Panc1 (cell line): ENCODE data around the gene TAF15. TPM values are rescaled to one million over a fixed set of nuclear protein-coding genes. Genes with fewer than 3 reads are reported as not detected.

Source experiments
- ATAC-seq: fragments of 200-7000 bp; cut with Tn5 transposase; 2 replicates; pipeline ENCODE4 v1.9.1; 2020; ENCODE audit warnings: mild to moderate bottlenecking, moderate library complexity
- BruUV-seq: library from RNA; stranded (reverse); fragments of 400-500 nt; replicated peaks from 2 replicates; lab custom pipeline; 2021; lab: Mats Ljungman, UMichigan
- CTCF ChIA-PET: fragments of 300-600 bp; sonication (Branson Sonifier 250); formaldehyde crosslinking; loops from one replicate; lab custom pipeline; 2022; ENCODE audit warnings: antibody characterized with exemption; lab: Charles Lee
- POLR2A ChIA-PET: fragments of 300-600 bp; sonication (Branson Sonifier 250); formaldehyde crosslinking; loops from one replicate; lab custom pipeline; 2022; ENCODE audit warnings: antibody characterized with exemption; lab: Charles Lee
- DNase-seq: peaks from one replicate; pipeline ENCODE4 v3.0.0-alpha.2; 2010; ENCODE audit warnings: low read depth, low spot score
- H3K27ac ChIP-seq: 2 replicates; pipeline ENCODE4 v1.5.1; 2011; ENCODE audit warnings: mild to moderate bottlenecking, low read length, inconsistent platforms
- H3K27me3 ChIP-seq: fragments of 200-500 bp; sonication (Bioruptor generic); 2 replicates; pipeline ENCODE4 v1.6.0; 2014; ENCODE audit warnings: low read length, inconsistent platforms; ENCODE audit not compliant: control insufficient read depth, insufficient read depth
- H3K36me3 ChIP-seq: fragments of 200-500 bp; sonication (Bioruptor generic); 2 replicates; pipeline ENCODE4 v1.5.1; 2014; ENCODE audit warnings: inconsistent platforms, mild to moderate bottlenecking, low read length, moderate library complexity; ENCODE audit not compliant: control insufficient read depth, insufficient read depth
- H3K4me1 ChIP-seq: 2 replicates; pipeline ENCODE4 v1.5.1; 2011; ENCODE audit warnings: inconsistent platforms, mild to moderate bottlenecking, low read length, moderate library complexity; ENCODE audit not compliant: control insufficient read depth, insufficient read depth
- H3K4me3 ChIP-seq, 2 experiments: 2 replicates each; pipeline ENCODE4 v1.5.1; 2011 to 2012; ENCODE audit warnings: low read depth in 2 of 2, low read length in 2 of 2, mild to moderate bottlenecking in 2 of 2, inconsistent platforms in 1 of 2, moderate library complexity in 1 of 2
- H3K9me3 ChIP-seq: fragments of 200-500 bp; sonication (Bioruptor generic); 2 replicates; pipeline ENCODE4 v1.5.1; 2014; ENCODE audit warnings: low read depth, mild to moderate bottlenecking, inconsistent platforms, low read length, moderate library complexity; ENCODE audit not compliant: control insufficient read depth, insufficient read depth
- POLR2AphosphoS5 ChIP-seq: IDR thresholded peaks from 2 replicates; pipeline ENCODE4 v1.6.1; 2012; ENCODE audit warnings: mild to moderate bottlenecking, low read depth, low read length, moderate library complexity
- SIN3A ChIP-seq: IDR thresholded peaks from 2 replicates; pipeline ENCODE4 v1.6.1; 2012; ENCODE audit warnings: low read depth, mild to moderate bottlenecking, low read length, moderate library complexity, borderline replicate concordance; ENCODE audit not compliant: insufficient read depth
- TCF7L2 ChIP-seq: IDR thresholded peaks from 2 replicates; pipeline ENCODE4 v1.6.1; 2011; ENCODE audit warnings: mild to moderate bottlenecking, low read depth, low read length, inconsistent platforms
- in situ Hi-C: cut with HindIII; loops from 2 replicates; pipeline ENCODE4 v1.10.0; 2016; ENCODE audit warnings: low sequenced_read_pairs, low pct_unique_long_range_greater_than_20kb
- intact Hi-C: fragments of 100-400 bp; cut with micrococcal nuclease; formaldehyde crosslinking; loops from one replicate; pipeline ENCODE4 v1.10.0; 2022; ENCODE audit not compliant: unreplicated experiment
- total RNA-seq: library from RNA; stranded (reverse); gene quantifications from one replicate; pipeline ENCODE4 v1.2.1, GENCODE V29; 2021; ENCODE audit not compliant: unreplicated experiment
- TF ChIP-seq, protein P1 (sequence below): fragments of 450-650 bp; IDR thresholded peaks from 2 replicates; pipeline ENCODE4 v1.5.1; 2017; ENCODE audit warnings: mild to moderate bottlenecking
- TF ChIP-seq, protein P2 (sequence below), 2 experiments: IDR thresholded peaks; 2 replicates each; pipeline ENCODE4 v1.6.1; 2011 to 2012; ENCODE audit warnings: low read depth in 2 of 2, control low read depth in 1 of 2, low read length in 1 of 2, mild to moderate bottlenecking in 1 of 2, moderate library complexity in 1 of 2; ENCODE audit not compliant: insufficient read depth in 1 of 2

The TAF15 gene
- total RNA-seq, 1 experiment from 2014 or later = 249 TPM

DNA sequence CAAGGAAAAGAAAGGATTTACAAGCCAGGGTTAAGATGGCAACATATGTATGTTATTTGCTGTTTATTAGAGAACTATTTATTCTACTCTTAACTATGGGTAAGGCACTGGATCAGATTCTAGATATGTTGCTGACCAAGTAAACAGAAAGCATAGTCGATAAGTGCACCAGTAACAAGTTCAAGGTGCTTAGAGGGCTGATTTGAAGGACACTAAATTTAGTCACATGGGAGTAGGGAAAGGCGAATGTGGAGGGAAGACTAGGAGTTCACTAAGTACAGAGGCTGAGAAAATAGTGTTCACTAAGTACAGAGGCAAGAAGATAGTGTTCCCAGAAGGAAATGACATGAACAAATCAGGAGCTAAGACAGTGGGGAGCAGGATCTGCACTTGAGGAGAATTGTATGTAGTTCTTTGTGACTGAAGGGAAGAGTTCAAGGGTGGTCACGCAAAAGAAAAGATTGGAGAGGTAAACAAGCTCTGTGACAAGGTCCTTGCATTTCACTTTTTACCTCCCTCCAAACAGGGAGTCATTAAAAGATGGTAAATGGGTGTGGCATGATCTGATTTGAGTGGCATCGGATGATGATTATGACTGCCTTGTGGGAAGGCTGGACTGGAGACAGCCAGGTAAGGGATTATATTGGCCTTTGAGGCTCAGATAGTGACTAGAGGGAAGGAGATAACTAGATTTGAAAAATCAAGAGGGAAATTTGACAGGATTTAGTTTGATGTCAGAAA is 38.5 kb downstream of the TAF15 start:
- CTCF ChIA-PET = interaction anchor here (0.5 to 0.6 kb wide), 2 partner anchors 20 to 166 kb away, joined by 3 to 6 read pairs; no protein-coding TSS in a partner anchor
- intact Hi-C loops = no loop called here

DNA sequence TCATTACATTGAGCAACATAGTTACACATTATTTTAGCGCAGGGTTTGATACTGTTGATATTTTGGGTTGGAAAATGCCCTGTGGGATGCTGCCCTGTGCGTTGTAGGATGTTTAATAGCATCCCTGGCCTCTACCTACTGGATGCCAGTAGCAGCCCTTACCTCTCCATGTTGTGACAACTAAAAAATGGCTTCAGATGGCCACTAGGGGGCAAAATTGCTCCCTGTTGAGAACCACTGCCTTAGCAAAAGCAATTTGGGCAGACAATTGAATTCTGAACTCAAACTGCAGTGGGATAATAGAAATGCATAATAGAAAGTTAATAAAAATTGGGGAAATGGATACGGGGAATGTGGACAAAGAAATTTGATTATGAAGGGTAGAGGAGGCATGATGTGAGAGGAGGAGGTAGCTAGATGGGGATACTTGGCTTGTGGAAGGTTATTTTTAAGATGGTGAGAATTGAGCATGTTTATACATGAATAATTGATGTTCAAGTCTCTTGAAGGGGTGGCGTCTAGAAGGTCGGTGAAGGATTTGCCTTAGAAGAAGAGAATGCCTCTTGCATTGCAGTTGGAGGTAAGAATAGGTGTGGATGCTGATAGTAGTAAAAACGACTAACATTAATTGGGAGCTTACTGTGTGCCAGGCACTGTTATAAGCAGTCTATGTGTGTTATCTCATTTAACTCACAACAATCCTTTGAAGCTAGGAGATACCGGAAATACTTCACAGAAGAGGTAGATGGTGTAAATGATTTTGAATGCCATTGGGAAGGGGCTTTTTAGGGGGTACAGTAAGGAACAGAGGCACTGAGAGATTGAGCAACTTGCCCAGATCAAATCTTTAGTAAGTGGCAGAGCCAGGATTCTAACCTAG is 40.4 kb downstream of the TAF15 start:
- ATAC-seq (peak; percentile 89), DNase-seq (peak; percentile 28)
- in situ Hi-C loops (no loop called here), intact Hi-C loops (no loop called here)
- BruUV-seq = no TSS peak
- H3K36me3 ChIP-seq = peaks cover 35% of the 10 kb centered on the region
- H3K4me1 ChIP-seq = no peaks in the 10 kb centered on the region
- H3K27ac ChIP-seq = no peak overlapping the region
- H3K27me3 ChIP-seq = no peaks in the 10 kb centered on the region
- ChIA-PET CTCF (no interaction called here), POLR2A (no interaction called here)
- TF ChIP-seq, protein P1, sequence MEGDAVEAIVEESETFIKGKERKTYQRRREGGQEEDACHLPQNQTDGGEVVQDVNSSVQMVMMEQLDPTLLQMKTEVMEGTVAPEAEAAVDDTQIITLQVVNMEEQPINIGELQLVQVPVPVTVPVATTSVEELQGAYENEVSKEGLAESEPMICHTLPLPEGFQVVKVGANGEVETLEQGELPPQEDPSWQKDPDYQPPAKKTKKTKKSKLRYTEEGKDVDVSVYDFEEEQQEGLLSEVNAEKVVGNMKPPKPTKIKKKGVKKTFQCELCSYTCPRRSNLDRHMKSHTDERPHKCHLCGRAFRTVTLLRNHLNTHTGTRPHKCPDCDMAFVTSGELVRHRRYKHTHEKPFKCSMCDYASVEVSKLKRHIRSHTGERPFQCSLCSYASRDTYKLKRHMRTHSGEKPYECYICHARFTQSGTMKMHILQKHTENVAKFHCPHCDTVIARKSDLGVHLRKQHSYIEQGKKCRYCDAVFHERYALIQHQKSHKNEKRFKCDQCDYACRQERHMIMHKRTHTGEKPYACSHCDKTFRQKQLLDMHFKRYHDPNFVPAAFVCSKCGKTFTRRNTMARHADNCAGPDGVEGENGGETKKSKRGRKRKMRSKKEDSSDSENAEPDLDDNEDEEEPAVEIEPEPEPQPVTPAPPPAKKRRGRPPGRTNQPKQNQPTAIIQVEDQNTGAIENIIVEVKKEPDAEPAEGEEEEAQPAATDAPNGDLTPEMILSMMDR = peak; percentile 85
- no peak for TF ChIP-seq TCF7L2
- TF ChIP-seq SIN3A = no peak
- TF ChIP-seq POLR2AphosphoS5 = peak; percentile 18; the same call in 1 of the 2 replicates
- TF ChIP-seq, protein P2, sequence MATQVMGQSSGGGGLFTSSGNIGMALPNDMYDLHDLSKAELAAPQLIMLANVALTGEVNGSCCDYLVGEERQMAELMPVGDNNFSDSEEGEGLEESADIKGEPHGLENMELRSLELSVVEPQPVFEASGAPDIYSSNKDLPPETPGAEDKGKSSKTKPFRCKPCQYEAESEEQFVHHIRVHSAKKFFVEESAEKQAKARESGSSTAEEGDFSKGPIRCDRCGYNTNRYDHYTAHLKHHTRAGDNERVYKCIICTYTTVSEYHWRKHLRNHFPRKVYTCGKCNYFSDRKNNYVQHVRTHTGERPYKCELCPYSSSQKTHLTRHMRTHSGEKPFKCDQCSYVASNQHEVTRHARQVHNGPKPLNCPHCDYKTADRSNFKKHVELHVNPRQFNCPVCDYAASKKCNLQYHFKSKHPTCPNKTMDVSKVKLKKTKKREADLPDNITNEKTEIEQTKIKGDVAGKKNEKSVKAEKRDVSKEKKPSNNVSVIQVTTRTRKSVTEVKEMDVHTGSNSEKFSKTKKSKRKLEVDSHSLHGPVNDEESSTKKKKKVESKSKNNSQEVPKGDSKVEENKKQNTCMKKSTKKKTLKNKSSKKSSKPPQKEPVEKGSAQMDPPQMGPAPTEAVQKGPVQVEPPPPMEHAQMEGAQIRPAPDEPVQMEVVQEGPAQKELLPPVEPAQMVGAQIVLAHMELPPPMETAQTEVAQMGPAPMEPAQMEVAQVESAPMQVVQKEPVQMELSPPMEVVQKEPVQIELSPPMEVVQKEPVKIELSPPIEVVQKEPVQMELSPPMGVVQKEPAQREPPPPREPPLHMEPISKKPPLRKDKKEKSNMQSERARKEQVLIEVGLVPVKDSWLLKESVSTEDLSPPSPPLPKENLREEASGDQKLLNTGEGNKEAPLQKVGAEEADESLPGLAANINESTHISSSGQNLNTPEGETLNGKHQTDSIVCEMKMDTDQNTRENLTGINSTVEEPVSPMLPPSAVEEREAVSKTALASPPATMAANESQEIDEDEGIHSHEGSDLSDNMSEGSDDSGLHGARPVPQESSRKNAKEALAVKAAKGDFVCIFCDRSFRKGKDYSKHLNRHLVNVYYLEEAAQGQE (IDR thresholded peaks at IDR 0.05; ENCODE audit: insufficient read depth in 1 of 2, low read depth in 2 of 2, low read length in 1 of 2) = no peak
- H3K4me3 ChIP-seq = no peak overlapping the region
- no peaks in the 10 kb centered on the region for H3K9me3 ChIP-seq

More for the DNA sequence above, 38.5 kb downstream of the TAF15 start:
- no peak overlapping the region for H3K4me3 ChIP-seq
- BruUV-seq = no TSS peak
- DNase-seq (no peak), ATAC-seq (no peak)
- TF ChIP-seq SIN3A (no peak), POLR2AphosphoS5 (no peak)
- TF ChIP-seq, protein P1 = no peak
- TF ChIP-seq, protein P2 (IDR thresholded peaks at IDR 0.05; ENCODE audit: insufficient read depth in 1 of 2, low read depth in 2 of 2, low read length in 1 of 2) = no peak
- H3K27ac ChIP-seq = no peak overlapping the region
- H3K27me3 ChIP-seq = no peaks in the 10 kb centered on the region
- H3K9me3 ChIP-seq = no peaks in the 10 kb centered on the region
- POLR2A ChIA-PET = interaction anchor here (0.7 kb wide), 1 partner anchor 270 kb away, joined by 9 read pairs; no protein-coding TSS in a partner anchor
- H3K36me3 ChIP-seq = peaks cover 47% of the 10 kb centered on the region
- no peaks in the 10 kb centered on the region for H3K4me1 ChIP-seq
- in situ Hi-C loops = no loop called here
